ENCODE measurements around the gene MED8. TPM values are rescaled to one million over a fixed set of nuclear protein-coding genes. Genes with fewer than 3 reads are reported as not detected.
A peak's percentile ranks its signal among the peaks of the same experiment; 100 is the strongest.

MED8 gene
- total and polyA plus RNA-seq, 10 of the 15 experiments (the other 5 are each of a cell fraction or from before 2014, with no cell fraction given): 20.2 to 61.7 (median 39.5) TPM

DNA sequence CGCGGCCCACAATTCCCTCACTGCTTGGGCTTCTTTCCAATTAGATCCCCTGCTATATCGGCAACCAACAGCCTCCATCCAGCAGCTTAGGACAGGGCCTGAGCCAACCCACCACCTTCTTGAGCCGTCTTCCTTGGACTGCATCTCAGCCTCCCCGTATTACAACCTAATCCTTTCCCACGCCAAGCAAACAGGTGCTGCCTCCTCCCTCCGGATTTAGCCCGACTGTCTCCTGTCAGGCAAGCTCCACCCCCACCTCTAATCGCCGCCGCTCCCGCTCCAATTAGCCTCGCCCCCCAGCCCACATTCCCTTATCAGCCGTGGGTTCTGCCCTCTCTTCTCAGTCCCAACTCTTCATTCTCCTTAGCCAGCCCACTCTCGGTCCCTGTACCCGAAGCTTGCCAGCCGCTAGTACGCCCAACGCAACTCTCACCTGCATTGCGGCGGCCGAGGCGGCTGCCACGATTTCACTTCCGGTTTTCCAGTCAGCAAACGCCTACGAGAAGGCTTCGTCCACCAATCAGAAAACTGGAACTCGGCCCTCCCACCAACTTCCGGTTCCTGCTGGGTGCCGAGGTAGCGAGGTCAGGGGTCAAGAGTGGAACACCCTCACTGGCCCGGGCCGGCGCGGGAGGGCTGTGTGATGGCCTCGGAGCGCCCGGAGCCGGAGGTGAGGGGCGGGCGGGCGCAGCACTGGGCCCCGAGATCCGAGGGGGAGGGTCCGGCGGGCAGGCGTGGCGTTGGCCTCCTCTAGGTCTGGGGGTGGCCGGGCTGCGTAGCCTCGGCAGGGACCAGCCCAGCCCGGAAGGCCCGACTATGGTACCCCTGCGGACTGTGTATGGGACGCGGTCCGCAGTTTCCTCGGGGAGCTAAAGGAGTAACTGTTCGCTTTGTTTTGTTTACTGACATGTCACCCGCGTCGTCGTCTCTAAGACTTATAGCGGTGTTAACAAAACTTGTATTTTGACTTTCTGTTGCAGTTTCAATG, at the start of gene MED8, which contains the start of gene SZT2 (continued):
- TF ChIP-seq, protein P1, sequence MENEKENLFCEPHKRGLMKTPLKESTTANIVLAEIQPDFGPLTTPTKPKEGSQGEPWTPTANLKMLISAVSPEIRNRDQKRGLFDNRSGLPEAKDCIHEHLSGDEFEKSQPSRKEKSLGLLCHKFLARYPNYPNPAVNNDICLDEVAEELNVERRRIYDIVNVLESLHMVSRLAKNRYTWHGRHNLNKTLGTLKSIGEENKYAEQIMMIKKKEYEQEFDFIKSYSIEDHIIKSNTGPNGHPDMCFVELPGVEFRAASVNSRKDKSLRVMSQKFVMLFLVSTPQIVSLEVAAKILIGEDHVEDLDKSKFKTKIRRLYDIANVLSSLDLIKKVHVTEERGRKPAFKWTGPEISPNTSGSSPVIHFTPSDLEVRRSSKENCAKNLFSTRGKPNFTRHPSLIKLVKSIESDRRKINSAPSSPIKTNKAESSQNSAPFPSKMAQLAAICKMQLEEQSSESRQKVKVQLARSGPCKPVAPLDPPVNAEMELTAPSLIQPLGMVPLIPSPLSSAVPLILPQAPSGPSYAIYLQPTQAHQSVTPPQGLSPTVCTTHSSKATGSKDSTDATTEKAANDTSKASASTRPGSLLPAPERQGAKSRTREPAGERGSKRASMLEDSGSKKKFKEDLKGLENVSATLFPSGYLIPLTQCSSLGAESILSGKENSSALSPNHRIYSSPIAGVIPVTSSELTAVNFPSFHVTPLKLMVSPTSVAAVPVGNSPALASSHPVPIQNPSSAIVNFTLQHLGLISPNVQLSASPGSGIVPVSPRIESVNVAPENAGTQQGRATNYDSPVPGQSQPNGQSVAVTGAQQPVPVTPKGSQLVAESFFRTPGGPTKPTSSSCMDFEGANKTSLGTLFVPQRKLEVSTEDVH (IDR thresholded peaks at IDR 0.05; ENCODE audit: low read depth, partially characterized antibody): peak; percentile 69
- TF ChIP-seq SMAD5 (IDR thresholded peaks at IDR 0.05; ENCODE audit: low read depth): peak; percentile 63; the same call in 1 of the 2 replicates
- no peak for TF ChIP-seq ZNF24 (IDR thresholded peaks at IDR 0.05)
- peak; percentile 70; the same call in 1 of the 2 replicates for TF ChIP-seq NFYB (IDR thresholded peaks at IDR 0.05; ENCODE audit: insufficient read depth, low read depth, low read length)
- TF ChIP-seq SREBF1 (IDR thresholded peaks at IDR 0.05; ENCODE audit: low read length): peak; percentile 34; the same call in 1 of the 2 replicates
- TF ChIP-seq POU2F2 (IDR thresholded peaks at IDR 0.05; ENCODE audit: borderline replicate concordance, low read depth, low read length): peak; percentile 48; the same call in 1 of the 3 replicates
- peak; percentile 45; the same call in 1 of the 2 replicates for TF ChIP-seq CREM (IDR thresholded peaks at IDR 0.05; ENCODE audit: low read depth)
- TF ChIP-seq, protein P2, sequence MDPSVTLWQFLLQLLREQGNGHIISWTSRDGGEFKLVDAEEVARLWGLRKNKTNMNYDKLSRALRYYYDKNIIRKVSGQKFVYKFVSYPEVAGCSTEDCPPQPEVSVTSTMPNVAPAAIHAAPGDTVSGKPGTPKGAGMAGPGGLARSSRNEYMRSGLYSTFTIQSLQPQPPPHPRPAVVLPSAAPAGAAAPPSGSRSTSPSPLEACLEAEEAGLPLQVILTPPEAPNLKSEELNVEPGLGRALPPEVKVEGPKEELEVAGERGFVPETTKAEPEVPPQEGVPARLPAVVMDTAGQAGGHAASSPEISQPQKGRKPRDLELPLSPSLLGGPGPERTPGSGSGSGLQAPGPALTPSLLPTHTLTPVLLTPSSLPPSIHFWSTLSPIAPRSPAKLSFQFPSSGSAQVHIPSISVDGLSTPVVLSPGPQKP (IDR thresholded peaks at IDR 0.05; ENCODE audit: low read depth, low read length): peak; percentile 95
- no peak for TF ChIP-seq TARDBP (IDR thresholded peaks at IDR 0.05; ENCODE audit: borderline replicate concordance)
- TF ChIP-seq IKZF1 (conservative IDR thresholded peaks at IDR 0.05): peak; percentile 81
- 0 out of 2 replicates have a peak, but pooled peaks have one; percentile 8 for TF ChIP-seq SMARCA5 (IDR thresholded peaks at IDR 0.05)
- no peak for TF ChIP-seq ZBED1 (IDR thresholded peaks at IDR 0.05; ENCODE audit: borderline replicate concordance)
- TF ChIP-seq GABPA (IDR thresholded peaks at IDR 0.05; ENCODE audit: low read depth): peak; percentile 98
- TF ChIP-seq POLR2A (IDR thresholded peaks at IDR 0.05; ENCODE audit: low read depth, low read length): peak; percentile 98
- TF ChIP-seq MTA2 (IDR thresholded peaks at IDR 0.05; ENCODE audit: low read depth): peak; percentile 79
- TF ChIP-seq TAF1 (IDR thresholded peaks at IDR 0.05; ENCODE audit: borderline replicate concordance, low read depth, low read length): peak; percentile 80
- TF ChIP-seq, protein P3, sequence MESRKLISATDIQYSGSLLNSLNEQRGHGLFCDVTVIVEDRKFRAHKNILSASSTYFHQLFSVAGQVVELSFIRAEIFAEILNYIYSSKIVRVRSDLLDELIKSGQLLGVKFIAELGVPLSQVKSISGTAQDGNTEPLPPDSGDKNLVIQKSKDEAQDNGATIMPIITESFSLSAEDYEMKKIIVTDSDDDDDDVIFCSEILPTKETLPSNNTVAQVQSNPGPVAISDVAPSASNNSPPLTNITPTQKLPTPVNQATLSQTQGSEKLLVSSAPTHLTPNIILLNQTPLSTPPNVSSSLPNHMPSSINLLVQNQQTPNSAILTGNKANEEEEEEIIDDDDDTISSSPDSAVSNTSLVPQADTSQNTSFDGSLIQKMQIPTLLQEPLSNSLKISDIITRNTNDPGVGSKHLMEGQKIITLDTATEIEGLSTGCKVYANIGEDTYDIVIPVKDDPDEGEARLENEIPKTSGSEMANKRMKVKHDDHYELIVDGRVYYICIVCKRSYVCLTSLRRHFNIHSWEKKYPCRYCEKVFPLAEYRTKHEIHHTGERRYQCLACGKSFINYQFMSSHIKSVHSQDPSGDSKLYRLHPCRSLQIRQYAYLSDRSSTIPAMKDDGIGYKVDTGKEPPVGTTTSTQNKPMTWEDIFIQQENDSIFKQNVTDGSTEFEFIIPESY (IDR thresholded peaks at IDR 0.05): no peak
- peak; percentile 80; the same call in 1 of the 2 replicates for TF ChIP-seq SIN3A (IDR thresholded peaks at IDR 0.05; ENCODE audit: low read depth, low read length)
- TF ChIP-seq, protein P4, sequence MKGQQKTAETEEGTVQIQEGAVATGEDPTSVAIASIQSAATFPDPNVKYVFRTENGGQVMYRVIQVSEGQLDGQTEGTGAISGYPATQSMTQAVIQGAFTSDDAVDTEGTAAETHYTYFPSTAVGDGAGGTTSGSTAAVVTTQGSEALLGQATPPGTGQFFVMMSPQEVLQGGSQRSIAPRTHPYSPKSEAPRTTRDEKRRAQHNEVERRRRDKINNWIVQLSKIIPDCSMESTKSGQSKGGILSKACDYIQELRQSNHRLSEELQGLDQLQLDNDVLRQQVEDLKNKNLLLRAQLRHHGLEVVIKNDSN (IDR thresholded peaks at IDR 0.05; ENCODE audit: borderline replicate concordance, extremely low read length, insufficient read depth, low read depth, low read length): no peak
